Suprapubic skin (tissue), 4 donors: Measurements from ENCODE around the gene ONECUT2. TPM values are rescaled to one million over a fixed set of nuclear protein-coding genes. Genes with fewer than 3 reads are reported as not detected.
A peak's percentile ranks its signal among the peaks of the same experiment; 100 is the strongest.

Experiments used
- DNase-seq, 2 donors: peaks; one replicate each; pipeline ENCODE4 v3.0.0-alpha.2; 2019; ENCODE audit warnings: low spot score in 2 of 2
- H3K27ac ChIP-seq: fragments of 200-600 bp; sonication (generic); one replicate; pipeline ENCODE4 v1.5.1; 2019
- H3K27me3 ChIP-seq: fragments of 200-600 bp; sonication (generic); one replicate; pipeline ENCODE4 v1.5.1; 2019
- H3K36me3 ChIP-seq: fragments of 200-600 bp; sonication (generic); one replicate; pipeline ENCODE4 v1.5.1; 2019
- H3K4me1 ChIP-seq: fragments of 200-600 bp; sonication (generic); one replicate; pipeline ENCODE4 v1.5.1; 2019
- H3K4me3 ChIP-seq: fragments of 200-600 bp; sonication (generic); one replicate; pipeline ENCODE4 v1.5.1; 2019; ENCODE audit warnings: mild to moderate bottlenecking
- H3K9me3 ChIP-seq: fragments of 200-600 bp; sonication (generic); one replicate; pipeline ENCODE4 v1.5.1; 2019
- EP300 ChIP-seq: sonication (generic); formaldehyde crosslinking; IDR thresholded peaks from one replicate; pipeline ENCODE4 v1.6.1; 2017; ENCODE audit warnings: antibody characterized with exemption
- POLR2A ChIP-seq, 2 donors: fragments of 450-650 bp; IDR thresholded peaks; one replicate each; pipeline ENCODE4 v1.6.1; 2017; ENCODE audit warnings: antibody characterized with exemption in 2 of 2, mild to moderate bottlenecking in 2 of 2, moderate library complexity in 2 of 2
- POLR2AphosphoS5 ChIP-seq, 3 donors: sonication (generic); formaldehyde crosslinking; IDR thresholded peaks; one replicate each; pipeline ENCODE4 v1.6.1; 2017; ENCODE audit warnings: antibody characterized with exemption in 3 of 3
- WGBS: methylation state at CpG from one replicate; pipeline ENCODE4 v1.1.5; 2018; 5-methylcytosine and 5-hydroxymethylcytosine counted together
- total RNA-seq, 4 donors: library from RNA; depleted of rRNA; stranded (reverse); fragments of >200 nt; gene quantifications; one replicate each; pipeline ENCODE4 v1.1.0, GENCODE V29; 2016
- TF ChIP-seq, protein P1 (sequence below), 2 donors: fragments of 200-600 bp in 1 of 2; fragments of 450-650 bp in 1 of 2; sonication (generic) in 1 of 2; IDR thresholded peaks; one replicate each; pipeline ENCODE4 v1.5.1; 2016 to 2019; ENCODE audit warnings: antibody characterized with exemption in 2 of 2, mild to moderate bottlenecking in 1 of 2, moderate library complexity in 1 of 2

Gene ONECUT2
- total RNA-seq, 4 donors from 2014 or later: 0.03 to 0.08 TPM; not detected in 2

GRCh38 chr18:57441071-57441794, 6.1 kb downstream of the ONECUT2 start:
- WGBS: 2% methylated on average over 43 of the region's 54 CpGs
- no peak overlapping the region for H3K27ac ChIP-seq
- DNase-seq: no peak
- no peak overlapping the region for H3K4me3 ChIP-seq
- no peaks in the 10 kb centered on the region for H3K36me3 ChIP-seq
- peaks cover 56% of the 10 kb centered on the region for H3K4me1 ChIP-seq
- peaks cover 97% of the 10 kb centered on the region for H3K27me3 ChIP-seq
- H3K9me3 ChIP-seq: no peaks in the 10 kb centered on the region
- TF ChIP-seq EP300: no peak
- no peak for TF ChIP-seq POLR2AphosphoS5 (IDR thresholded peaks at IDR 0.05)
- TF ChIP-seq, protein P1, sequence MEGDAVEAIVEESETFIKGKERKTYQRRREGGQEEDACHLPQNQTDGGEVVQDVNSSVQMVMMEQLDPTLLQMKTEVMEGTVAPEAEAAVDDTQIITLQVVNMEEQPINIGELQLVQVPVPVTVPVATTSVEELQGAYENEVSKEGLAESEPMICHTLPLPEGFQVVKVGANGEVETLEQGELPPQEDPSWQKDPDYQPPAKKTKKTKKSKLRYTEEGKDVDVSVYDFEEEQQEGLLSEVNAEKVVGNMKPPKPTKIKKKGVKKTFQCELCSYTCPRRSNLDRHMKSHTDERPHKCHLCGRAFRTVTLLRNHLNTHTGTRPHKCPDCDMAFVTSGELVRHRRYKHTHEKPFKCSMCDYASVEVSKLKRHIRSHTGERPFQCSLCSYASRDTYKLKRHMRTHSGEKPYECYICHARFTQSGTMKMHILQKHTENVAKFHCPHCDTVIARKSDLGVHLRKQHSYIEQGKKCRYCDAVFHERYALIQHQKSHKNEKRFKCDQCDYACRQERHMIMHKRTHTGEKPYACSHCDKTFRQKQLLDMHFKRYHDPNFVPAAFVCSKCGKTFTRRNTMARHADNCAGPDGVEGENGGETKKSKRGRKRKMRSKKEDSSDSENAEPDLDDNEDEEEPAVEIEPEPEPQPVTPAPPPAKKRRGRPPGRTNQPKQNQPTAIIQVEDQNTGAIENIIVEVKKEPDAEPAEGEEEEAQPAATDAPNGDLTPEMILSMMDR (IDR thresholded peaks at IDR 0.05): no peak
- no peak for TF ChIP-seq POLR2A (IDR thresholded peaks at IDR 0.05)

GRCh38 chr18:57443247-57443646, 8.1 kb downstream of the ONECUT2 start:
- DNase-seq: no peak
- Histone ChIP-seq H3K27me3 (peaks cover 92% of the 10 kb centered on the region), H3K4me3 (no peak overlapping the region), H3K36me3 (no peaks in the 10 kb centered on the region), H3K4me1 (peaks cover 35% of the 10 kb centered on the region), H3K9me3 (no peaks in the 10 kb centered on the region), H3K27ac (no peak overlapping the region)
- TF ChIP-seq, protein P1 (IDR thresholded peaks at IDR 0.05): no peak
- no peak for TF ChIP-seq POLR2AphosphoS5 (IDR thresholded peaks at IDR 0.05)
- TF ChIP-seq POLR2A (IDR thresholded peaks at IDR 0.05): no peak
- TF ChIP-seq EP300: no peak
- WGBS: 7% methylated on average over 1 of the region's 1 CpG

DNA sequence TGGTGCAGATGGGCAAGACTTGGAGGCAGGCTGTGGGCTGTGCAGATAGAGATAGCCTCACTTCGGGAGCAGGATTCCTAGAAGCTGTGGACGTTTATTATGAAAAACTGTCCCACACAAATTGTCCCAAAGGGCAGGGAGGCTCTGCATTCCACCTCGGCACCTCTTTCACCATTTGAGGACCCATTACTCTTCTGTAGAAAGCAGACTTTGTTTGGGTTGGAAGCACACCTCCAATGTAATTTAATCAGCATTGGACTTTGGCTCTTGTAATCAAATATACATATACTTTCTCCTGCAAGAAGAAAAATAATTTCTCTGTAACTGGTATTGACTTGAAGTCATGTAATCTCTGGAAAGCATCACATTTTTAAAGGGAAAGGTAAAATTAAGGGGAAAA, 8.5 kb downstream of the ONECUT2 start:
- WGBS: 50% methylated on average over 3 of the region's 3 CpGs
- peaks cover 87% of the 10 kb centered on the region for H3K27me3 ChIP-seq
- no peak for TF ChIP-seq POLR2AphosphoS5 (IDR thresholded peaks at IDR 0.05)
- no peak for TF ChIP-seq EP300
- no peak for TF ChIP-seq POLR2A (IDR thresholded peaks at IDR 0.05)
- TF ChIP-seq, protein P1 (IDR thresholded peaks at IDR 0.05): no peak

DNA sequence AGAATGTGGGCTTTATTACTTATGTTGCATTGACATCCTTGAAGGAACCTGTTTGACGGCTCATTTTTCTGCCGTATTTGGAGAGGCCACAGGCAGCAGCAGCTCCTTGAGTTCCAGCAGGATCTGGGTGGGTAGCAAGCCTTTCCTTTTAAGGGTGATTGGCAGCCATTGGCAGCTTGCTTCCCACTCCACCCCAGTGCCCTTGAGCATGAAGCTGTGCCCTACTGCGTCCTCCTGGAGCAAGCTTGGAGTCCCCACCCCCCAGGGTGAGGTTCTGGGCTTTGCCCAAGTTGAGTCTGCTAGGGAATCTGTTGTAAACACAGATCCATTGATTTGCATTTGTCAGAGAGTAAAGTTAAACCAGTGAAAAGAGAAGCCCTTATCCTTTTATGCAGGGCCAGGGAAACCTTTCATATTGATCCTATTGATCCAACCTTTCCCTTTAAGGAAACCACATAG, 9.2 kb downstream of the ONECUT2 start:
- Histone ChIP-seq H3K36me3 (no peaks in the 10 kb centered on the region), H3K27ac (no peak overlapping the region), H3K4me1 (peaks cover 25% of the 10 kb centered on the region), H3K27me3 (peaks cover 84% of the 10 kb centered on the region), H3K9me3 (no peaks in the 10 kb centered on the region), H3K4me3 (no peak overlapping the region)
- TF ChIP-seq POLR2A (IDR thresholded peaks at IDR 0.05) (no peak), EP300 (no peak)
- DNase-seq: no peak
- 16% methylated on average over 3 of the region's 3 CpGs for WGBS

More for the DNA sequence above, 8.5 kb downstream of the ONECUT2 start:
- no peak for DNase-seq
- peaks cover 31% of the 10 kb centered on the region for H3K4me1 ChIP-seq
- no peaks in the 10 kb centered on the region for H3K36me3 ChIP-seq
- H3K9me3 ChIP-seq: no peaks in the 10 kb centered on the region
- H3K27ac ChIP-seq: no peak overlapping the region
- no peak overlapping the region for H3K4me3 ChIP-seq

DNA sequence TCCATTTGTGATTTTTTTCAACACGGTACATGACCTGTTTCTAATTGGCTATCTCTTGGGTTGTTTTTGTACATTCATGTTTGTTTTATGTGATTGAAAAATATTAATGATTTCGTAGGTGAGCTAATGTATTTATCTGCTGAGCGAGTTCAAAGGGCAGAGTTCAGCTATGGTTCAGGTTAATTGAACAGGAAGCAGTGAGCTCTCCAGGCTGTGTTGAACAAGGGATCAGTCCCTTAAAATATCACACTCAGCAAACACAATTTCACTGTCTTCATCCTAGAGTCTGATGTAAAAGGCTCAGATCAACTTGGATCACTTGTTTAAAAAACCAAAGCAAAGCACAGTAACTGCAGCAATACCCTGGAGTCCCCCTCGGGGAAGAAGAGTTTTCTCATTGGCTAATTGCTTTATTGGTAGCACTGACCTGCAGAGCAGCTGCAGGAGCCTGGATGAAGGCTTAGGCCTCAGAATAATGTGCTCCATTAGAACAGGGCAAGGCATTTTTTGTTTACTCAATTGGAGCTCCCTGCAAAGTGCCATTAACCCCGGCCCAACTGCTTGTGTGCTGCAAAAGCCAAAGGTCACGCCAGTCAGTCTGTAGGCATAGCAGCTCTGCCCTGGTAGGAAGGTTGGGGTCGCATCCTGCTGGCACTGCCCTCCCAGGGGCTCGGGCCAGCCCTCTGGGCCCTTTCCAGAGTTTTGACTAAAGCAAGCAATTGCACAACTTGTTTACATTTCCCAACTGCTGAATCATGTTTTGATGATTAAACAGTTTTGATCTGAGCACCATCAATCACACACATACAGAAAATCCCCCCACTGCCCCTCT, 10.5 kb downstream of the ONECUT2 start:
- Histone ChIP-seq H3K4me1 (peaks cover 11% of the 10 kb centered on the region), H3K36me3 (no peaks in the 10 kb centered on the region), H3K27me3 (peaks cover 78% of the 10 kb centered on the region), H3K4me3 (no peak overlapping the region), H3K9me3 (no peaks in the 10 kb centered on the region), H3K27ac (no peak overlapping the region)
- no peak for TF ChIP-seq POLR2A (IDR thresholded peaks at IDR 0.05)
- 38% methylated on average over 8 of the region's 8 CpGs for WGBS
- DNase-seq: no peak

- TF ChIP-seq, protein P1 (IDR thresholded peaks at IDR 0.05): peak in 1 of 2 donors; percentile 25
- TF ChIP-seq POLR2A (IDR thresholded peaks at IDR 0.05) (no peak), EP300 (no peak), POLR2AphosphoS5 (IDR thresholded peaks at IDR 0.05) (no peak)
Observed at GRCh38 chr18:57446322-57446721, 11.1 kb downstream of the ONECUT2 start.

More at GRCh38 chr18:57446322-57446721, 11.1 kb downstream of the ONECUT2 start:
- no peak for DNase-seq
- H3K27ac ChIP-seq: no peak overlapping the region
- peaks cover 5% of the 10 kb centered on the region for H3K4me1 ChIP-seq
- H3K4me3 ChIP-seq: no peak overlapping the region
- peaks cover 74% of the 10 kb centered on the region for H3K27me3 ChIP-seq
- no peaks in the 10 kb centered on the region for H3K36me3 ChIP-seq
- no peaks in the 10 kb centered on the region for H3K9me3 ChIP-seq
- 0% methylated on average over 4 of the region's 4 CpGs for WGBS
